PC-3 (cell line): ENCODE data around the gene TUBGCP2. TPM values are rescaled to one million over a fixed set of nuclear protein-coding genes. Genes with fewer than 3 reads are reported as not detected.
"Not testable (repeated sequence)": the region's sequence is repeated elsewhere in the genome, so short reads cannot be mapped to it uniquely, and the experiment has no call there.

Experiments
- ATAC-seq: fragments of 200-7000 bp; cut with Tn5 transposase; 2 replicates; pipeline ENCODE4 v1.9.1; 2020; ENCODE audit warnings: mild to moderate bottlenecking, moderate library complexity
- BruUV-seq: library from RNA; stranded (reverse); fragments of 400-500 nt; replicated peaks from 2 replicates; lab custom pipeline; 2021; lab: Mats Ljungman, UMichigan
- CTCF ChIA-PET: fragments of 300-600 bp; sonication (Branson Sonifier 250); formaldehyde crosslinking; loops from one replicate; lab custom pipeline; 2022; ENCODE audit warnings: antibody characterized with exemption; lab: Charles Lee
- POLR2A ChIA-PET: fragments of 300-600 bp; sonication (Branson Sonifier 250); formaldehyde crosslinking; loops from one replicate; lab custom pipeline; 2022; ENCODE audit warnings: antibody characterized with exemption; ENCODE audit not compliant: unreplicated experiment; lab: Charles Lee
- DNase-seq: peaks from one replicate; pipeline ENCODE4 v3.0.0-alpha.2; 2015
- H2AFZ ChIP-seq: fragments of 300-600 bp; sonication (generic); 2 replicates; pipeline ENCODE4 v1.6.0; 2016; ENCODE audit warnings: antibody characterized with exemption, low read length
- H3F3A ChIP-seq: fragments of 300-600 bp; sonication (generic); one replicate; pipeline ENCODE4 v1.6.0; 2017; ENCODE audit warnings: antibody characterized with exemption, low read length, control low read depth, mild to moderate bottlenecking; ENCODE audit not compliant: unreplicated experiment
- H3K27ac ChIP-seq: fragments of 300-600 bp; sonication (generic); 2 replicates; pipeline ENCODE4 v1.5.1; 2016; ENCODE audit warnings: mild to moderate bottlenecking, low read length
- H3K27me3 ChIP-seq: fragments of 300-600 bp; sonication (generic); 2 replicates; pipeline ENCODE4 v1.6.1; 2016; ENCODE audit warnings: low read length, mixed read lengths
- H3K36me3 ChIP-seq: fragments of 300-600 bp; sonication (generic); 2 replicates; pipeline ENCODE4 v1.6.1; 2016; ENCODE audit warnings: low read depth, mixed run types, low read length, mixed read lengths
- H3K4me1 ChIP-seq: fragments of 300-600 bp; sonication (generic); 2 replicates; pipeline ENCODE4 v1.5.1; 2016; ENCODE audit warnings: low read length; ENCODE audit not compliant: insufficient read depth
- H3K4me2 ChIP-seq: fragments of 300-600 bp; sonication (generic); 2 replicates; pipeline ENCODE4 v1.6.0; 2016; ENCODE audit warnings: low read length
- H3K4me3 ChIP-seq: fragments of 300-600 bp; sonication (generic); 2 replicates; pipeline ENCODE4 v1.5.1; 2016; ENCODE audit warnings: mild to moderate bottlenecking, low read length, mixed read lengths
- H3K79me2 ChIP-seq: fragments of 300-600 bp; sonication (generic); 2 replicates; pipeline ENCODE4 v1.6.1; 2017; ENCODE audit warnings: low read length, mixed read lengths
- H3K9ac ChIP-seq: fragments of 300-600 bp; sonication (generic); 2 replicates; pipeline ENCODE4 v1.6.0; 2016; ENCODE audit warnings: mild to moderate bottlenecking, low read length
- H3K9me2 ChIP-seq: fragments of 300-600 bp; sonication (generic); replicated peaks from 2 replicates; pipeline ENCODE4 v1.6.1; 2016; ENCODE audit warnings: mixed run types, low read length, mixed read lengths
- H3K9me3 ChIP-seq: fragments of 300-600 bp; sonication (generic); 2 replicates; pipeline ENCODE4 v1.6.1; 2016; ENCODE audit warnings: low read length, mixed read lengths
- H4K20me1 ChIP-seq: fragments of 300-600 bp; sonication (generic); 2 replicates; pipeline ENCODE4 v1.6.1; 2016; ENCODE audit warnings: low read length, mixed read lengths
- CTCF ChIP-seq: fragments of 300-600 bp; sonication (generic); conservative IDR thresholded peaks from 2 replicates; pipeline ENCODE4 v1.5.1; 2017; ENCODE audit warnings: antibody characterized with exemption, low read depth, mild to moderate bottlenecking, low read length
- EZH2 ChIP-seq: fragments of 300-600 bp; sonication (generic); IDR thresholded peaks from one replicate; pipeline ENCODE4 v1.6.1; 2017; ENCODE audit warnings: antibody characterized with exemption, mild to moderate bottlenecking, low read length; ENCODE audit not compliant: unreplicated experiment
- EZH2phosphoT487 ChIP-seq: fragments of 300-600 bp; sonication (generic); IDR thresholded peaks from 2 replicates; pipeline ENCODE4 v1.6.1; 2018; ENCODE audit warnings: mild to moderate bottlenecking, antibody characterized with exemption, low read length, borderline replicate concordance
- intact Hi-C: fragments of 100-400 bp; cut with micrococcal nuclease; formaldehyde crosslinking; loops from 2 replicates; pipeline ENCODE4 v1.9.0; 2023
- total RNA-seq: library from RNA; depleted of rRNA; stranded (reverse); fragments of >200 nt; gene quantifications from 2 replicates; pipeline ENCODE4 v1.2.3, GENCODE V29; 2014

TUBGCP2 gene
- total RNA-seq, 1 experiment from 2014 or later = 72.9 TPM

DNA sequence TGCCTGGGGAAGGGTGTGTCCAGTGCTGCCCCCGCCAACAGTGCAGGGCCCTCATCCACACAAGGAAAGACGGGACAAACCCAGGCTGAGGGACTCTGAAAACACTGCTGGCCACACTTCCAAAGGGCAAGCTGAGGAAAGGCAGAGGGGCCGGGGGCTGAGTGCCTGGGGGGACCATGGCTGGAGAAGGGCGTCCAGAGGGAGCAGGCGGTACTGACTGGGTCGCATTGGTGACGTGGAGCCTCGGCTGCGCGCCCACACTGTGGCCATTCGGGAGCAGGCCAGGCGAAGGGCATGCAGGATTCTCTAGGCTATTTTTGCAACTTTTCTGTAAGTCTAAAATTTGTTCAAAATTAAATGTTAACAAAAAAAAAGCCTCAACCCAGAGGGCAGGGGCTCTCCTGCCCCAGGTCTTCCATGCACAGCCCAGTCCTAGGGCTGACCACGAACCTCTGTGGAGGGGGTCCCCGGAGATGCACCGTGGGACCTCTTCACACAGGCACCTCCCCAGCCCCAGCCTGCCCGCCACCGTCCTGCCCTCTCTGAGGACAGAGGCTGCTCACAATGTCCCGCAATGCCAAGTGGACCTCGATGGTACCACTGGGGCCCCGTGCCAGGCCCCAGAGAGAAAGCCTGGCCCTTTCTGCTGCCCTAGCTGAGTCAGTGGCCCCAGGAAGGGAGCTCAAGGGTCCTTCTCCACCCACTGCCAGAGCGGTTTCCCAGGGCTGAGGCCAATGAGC lies 42.4 kb downstream of the TUBGCP2 start:
- Histone ChIP-seq H3K9me2 (no peaks in the 10 kb centered on the region), H2AFZ (no peak overlapping the region), H3F3A (no peaks in the 10 kb centered on the region), H3K9ac (no peak overlapping the region), H3K27ac (no peak overlapping the region), H3K27me3 (no peaks in the 10 kb centered on the region), H3K79me2 (no peaks in the 10 kb centered on the region), H3K4me3 (no peak overlapping the region), H3K4me2 (no peak overlapping the region), H3K4me1 (peaks cover 27% of the 10 kb centered on the region), H4K20me1 (no peaks in the 10 kb centered on the region), H3K9me3 (no peaks in the 10 kb centered on the region), H3K36me3 (peaks cover 5% of the 10 kb centered on the region; the same call in 1 of the 2 replicates)
- POLR2A ChIA-PET = interaction anchor here (0.7 kb wide), 1 partner anchor 27 kb away, joined by 4 read pairs; no protein-coding TSS in a partner anchor
- no TSS peak for BruUV-seq
- ATAC-seq (no peak), DNase-seq (no peak)
- TF ChIP-seq EZH2 (no peak), CTCF (no peak), EZH2phosphoT487 (no peak)
- CTCF ChIA-PET = no interaction called here
- intact Hi-C loops = no loop called here

DNA sequence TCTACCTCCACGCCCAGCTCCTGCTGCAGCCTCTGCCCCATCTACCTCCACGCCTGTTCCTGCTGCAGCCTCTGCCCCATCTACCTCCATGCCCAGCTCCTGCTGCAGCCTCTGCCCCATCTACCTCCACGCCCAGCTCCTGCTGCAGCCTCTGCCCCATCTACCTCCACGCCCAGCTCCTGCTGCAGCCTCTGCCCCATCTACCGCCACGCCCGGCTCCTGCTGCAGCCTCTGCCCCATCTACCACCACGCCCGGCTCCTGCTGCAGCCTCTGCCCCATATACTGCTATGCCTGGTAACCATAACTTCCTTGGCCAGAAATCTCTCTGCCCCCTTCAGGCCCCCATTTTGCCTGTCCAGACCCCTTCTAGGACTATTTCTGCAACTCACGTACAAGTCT lies 43.6 kb downstream of the TUBGCP2 start:
- H3K79me2 ChIP-seq, H3K9me2 ChIP-seq, POLR2A ChIA-PET, DNase-seq, intact Hi-C loops, BruUV-seq, H3K36me3 ChIP-seq, H4K20me1 ChIP-seq, H2AFZ ChIP-seq, H3K4me3 ChIP-seq, H3K9me3 ChIP-seq, H3K27me3 ChIP-seq, H3F3A ChIP-seq, CTCF ChIA-PET, H3K9ac ChIP-seq, ATAC-seq: not testable (repeated sequence)
- peaks cover 39% of the 10 kb centered on the region for H3K4me1 ChIP-seq
- peak overlapping the region; percentile 10; the same call in 1 of the 2 replicates for H3K4me2 ChIP-seq
- H3K27ac ChIP-seq = peak overlapping the region; percentile 32

- Histone ChIP-seq H4K20me1 (no peaks in the 10 kb centered on the region), H3K4me3 (no peak overlapping the region), H2AFZ (no peak overlapping the region), H3K9me2 (no peaks in the 10 kb centered on the region), H3K79me2 (no peaks in the 10 kb centered on the region), H3F3A (no peaks in the 10 kb centered on the region), H3K27me3 (no peaks in the 10 kb centered on the region), H3K9ac (no peak overlapping the region), H3K4me1 (peaks cover 45% of the 10 kb centered on the region), H3K36me3 (peaks cover 5% of the 10 kb centered on the region; the same call in 1 of the 2 replicates), H3K4me2 (no peak overlapping the region), H3K9me3 (no peaks in the 10 kb centered on the region), H3K27ac (peak overlapping the region; percentile 39)
- TF ChIP-seq CTCF (no peak), EZH2phosphoT487 (no peak), EZH2 (no peak)
- ATAC-seq (peak; percentile 15; the same call in 1 of the 2 replicates), DNase-seq (peak; percentile 15)
- CTCF ChIA-PET = no interaction called here
- no TSS peak for BruUV-seq
- intact Hi-C loops = no loop called here
- POLR2A ChIA-PET = interaction anchor here (0.6 kb wide), 1 partner anchor 110 kb away, joined by 3 read pairs; no protein-coding TSS in a partner anchor
Measured at GRCh38 chr10:133264461-133264860, 44.2 kb downstream of the TUBGCP2 start.
